ENCODE results near the gene TSPOAP1. TPM values are rescaled to one million over a fixed set of nuclear protein-coding genes. Genes with fewer than 3 reads are reported as not detected.

TSPOAP1 gene
- total RNA-seq, 1 experiment from 2014 or later, result 10.9 TPM

- peaks cover 39% of the 10 kb centered on the region for H3K36me3 Mint-ChIP-seq
- no peak overlapping the region for H3K4me3 Mint-ChIP-seq
- DNase-seq (ENCODE audit: low spot score) (no peak), ATAC-seq (no peak)
- peaks cover 19% of the 10 kb centered on the region for H3K4me1 Mint-ChIP-seq
- H3K27me3 Mint-ChIP-seq (ENCODE audit: low read depth), result no peaks in the 10 kb centered on the region; the same call in 1 of the 2 replicates
- H3K9me3 Mint-ChIP-seq, result no peaks in the 10 kb centered on the region
- ChIA-PET CTCF (interaction anchor here (0.7 to 2.0 kb wide), 3 partner anchors 25 to 143 kb away, joined by 3 to 9 read pairs (median 3); no protein-coding TSS in a partner anchor), POLR2A (interaction anchor here (0.8 to 2.0 kb wide), 3 partner anchors 9 to 74 kb away, joined by 3 to 9 read pairs (median 7); partner anchors contain the start of genes RNF43 and SUPT4H1)
- TF ChIP-seq CBFB (CRISPR knock-in tag; IDR thresholded peaks at IDR 0.05; ENCODE audit: low read depth) (no peak), ZNF671 (CRISPR knock-in tag; IDR thresholded peaks at IDR 0.05) (no peak), OVOL2 (CRISPR knock-in tag; IDR thresholded peaks at IDR 0.05; ENCODE audit: borderline replicate concordance) (no peak), ZNF138 (CRISPR knock-in tag; conservative IDR thresholded peaks at IDR 0.05) (no peak), AFF4 (CRISPR knock-in tag; IDR thresholded peaks at IDR 0.05; ENCODE audit: borderline replicate concordance) (no peak), IRF1 (CRISPR knock-in tag; IDR thresholded peaks at IDR 0.05) (no peak), PREB (CRISPR knock-in tag; IDR thresholded peaks at IDR 0.05; ENCODE audit: borderline replicate concordance) (no peak), PRRX2 (CRISPR knock-in tag; IDR thresholded peaks at IDR 0.05) (no peak), RORB (CRISPR knock-in tag; IDR thresholded peaks at IDR 0.05) (no peak), USF1 (CRISPR knock-in tag; IDR thresholded peaks at IDR 0.05) (no peak), ATF6 (CRISPR knock-in tag; IDR thresholded peaks at IDR 0.05) (no peak), FOXJ3 (CRISPR knock-in tag; IDR thresholded peaks at IDR 0.05; ENCODE audit: borderline replicate concordance) (no peak), SMAD4 (CRISPR knock-in tag; IDR thresholded peaks at IDR 0.05) (no peak), GRHL2 (CRISPR knock-in tag; IDR thresholded peaks at IDR 0.05; ENCODE audit: insufficient replicate concordance, severe bottlenecking) (no peak), USF2 (CRISPR knock-in tag; IDR thresholded peaks at IDR 0.05) (no peak), NR1H2 (CRISPR knock-in tag; IDR thresholded peaks at IDR 0.05) (no peak), ZNF232 (CRISPR knock-in tag; IDR thresholded peaks at IDR 0.05) (no peak), ZMAT4 (CRISPR knock-in tag; IDR thresholded peaks at IDR 0.05) (no peak), MAX (CRISPR knock-in tag; IDR thresholded peaks at IDR 0.05) (no peak)
- H3K27ac Mint-ChIP-seq, result no peak overlapping the region
These were observed 14.5 kb upstream of the TSPOAP1 start for GRCh38 chr17:58343131-58343530.

Measured in WTC11 (cell line).